GM12864 (cell line): ENCODE data around the gene HAUS2.
"Not testable (repeated sequence)": the region's sequence is repeated elsewhere in the genome, so short reads cannot be mapped to it uniquely, and the experiment has no call there.

Experiments used
- DNase-seq: peaks from one replicate; pipeline ENCODE4 v3.0.0-alpha.2; 2011; ENCODE audit warnings: low read depth
- H3K4me3 ChIP-seq: 2 replicates; pipeline ENCODE4 v1.5.1; 2011; ENCODE audit warnings: mild to moderate bottlenecking, low read depth, low read length, control low read depth
- TF ChIP-seq, protein P1 (sequence below): IDR thresholded peaks from 2 replicates; pipeline ENCODE4 v1.5.1; 2011; ENCODE audit warnings: low read depth, mild to moderate bottlenecking, moderate library complexity, low read length, control low read depth, inconsistent platforms; ENCODE audit errors: missing control alignments

HAUS2 gene

DNA sequence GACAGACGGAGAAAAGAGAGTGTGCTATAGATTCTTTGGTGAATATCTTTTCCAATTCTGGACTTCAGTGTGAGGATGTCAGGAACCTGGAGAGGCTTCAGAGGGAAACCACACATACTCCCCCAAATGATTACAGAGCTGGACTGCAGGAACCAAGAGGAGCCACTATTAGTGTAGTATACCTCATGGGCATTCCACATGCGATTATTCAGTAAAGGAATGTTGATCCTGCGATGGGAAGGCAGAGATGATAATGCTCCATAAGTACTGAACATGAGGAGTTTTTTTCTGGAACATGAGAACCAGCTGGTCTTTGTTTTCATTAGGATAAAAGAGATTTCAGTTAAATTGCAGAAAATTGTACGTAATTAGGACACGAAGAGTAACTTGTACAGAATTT, 45.5 kb downstream of the HAUS2 start:
- TF ChIP-seq, protein P1, sequence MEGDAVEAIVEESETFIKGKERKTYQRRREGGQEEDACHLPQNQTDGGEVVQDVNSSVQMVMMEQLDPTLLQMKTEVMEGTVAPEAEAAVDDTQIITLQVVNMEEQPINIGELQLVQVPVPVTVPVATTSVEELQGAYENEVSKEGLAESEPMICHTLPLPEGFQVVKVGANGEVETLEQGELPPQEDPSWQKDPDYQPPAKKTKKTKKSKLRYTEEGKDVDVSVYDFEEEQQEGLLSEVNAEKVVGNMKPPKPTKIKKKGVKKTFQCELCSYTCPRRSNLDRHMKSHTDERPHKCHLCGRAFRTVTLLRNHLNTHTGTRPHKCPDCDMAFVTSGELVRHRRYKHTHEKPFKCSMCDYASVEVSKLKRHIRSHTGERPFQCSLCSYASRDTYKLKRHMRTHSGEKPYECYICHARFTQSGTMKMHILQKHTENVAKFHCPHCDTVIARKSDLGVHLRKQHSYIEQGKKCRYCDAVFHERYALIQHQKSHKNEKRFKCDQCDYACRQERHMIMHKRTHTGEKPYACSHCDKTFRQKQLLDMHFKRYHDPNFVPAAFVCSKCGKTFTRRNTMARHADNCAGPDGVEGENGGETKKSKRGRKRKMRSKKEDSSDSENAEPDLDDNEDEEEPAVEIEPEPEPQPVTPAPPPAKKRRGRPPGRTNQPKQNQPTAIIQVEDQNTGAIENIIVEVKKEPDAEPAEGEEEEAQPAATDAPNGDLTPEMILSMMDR: no peak
- DNase-seq: no peak
- no peak overlapping the region for H3K4me3 ChIP-seq

DNA sequence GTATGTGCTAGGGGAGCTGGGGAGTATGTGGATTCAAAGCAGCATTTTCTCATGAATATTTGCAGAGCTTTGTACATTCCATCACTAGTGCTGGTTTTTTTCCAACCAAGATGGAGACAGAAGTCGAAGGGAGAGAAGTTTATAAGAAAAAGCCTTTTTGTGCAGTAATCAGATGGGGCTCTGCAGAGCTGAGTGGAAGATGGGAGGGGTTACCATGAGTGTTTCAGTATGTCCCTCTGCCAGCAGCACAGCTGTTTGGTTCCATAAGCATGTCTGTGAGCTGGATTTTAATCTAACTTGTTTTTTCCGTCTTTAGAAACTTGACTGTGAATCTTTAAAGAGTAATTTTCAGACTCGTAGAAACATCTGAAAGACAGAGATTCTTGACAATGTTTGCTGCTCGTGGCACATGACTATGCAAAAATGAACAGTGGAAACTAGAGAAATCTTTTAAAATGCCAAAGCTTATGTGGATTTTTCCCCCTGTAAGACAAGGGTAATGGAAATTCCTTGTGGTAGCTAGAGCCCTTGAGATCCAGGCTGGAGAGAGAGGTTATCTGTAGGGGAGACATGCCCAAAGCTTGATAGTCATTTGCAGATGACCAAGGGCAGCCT, 47.1 kb downstream of the HAUS2 start:
- DNase-seq: no peak
- TF ChIP-seq, protein P1: no peak
- no peak overlapping the region for H3K4me3 ChIP-seq

DNA sequence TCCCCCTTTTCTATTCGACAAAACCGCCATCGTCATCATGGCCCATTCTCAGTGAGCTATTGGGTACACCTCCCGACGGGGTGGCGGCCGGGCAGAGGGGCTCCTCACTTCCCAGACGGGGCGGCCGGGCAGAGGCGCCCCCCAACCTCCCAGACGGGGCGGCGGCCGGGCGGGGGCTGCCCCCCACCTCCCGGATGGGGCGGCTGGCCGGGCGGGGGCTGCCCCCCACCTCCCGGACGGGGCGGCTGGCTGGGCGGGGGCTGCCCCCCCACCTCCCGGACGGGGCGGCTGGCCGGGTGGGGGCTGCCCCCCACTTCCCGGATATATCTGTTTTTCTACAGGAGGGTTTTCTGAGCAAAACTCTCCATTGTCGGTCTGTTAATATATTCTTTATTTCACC, 52.7 kb downstream of the HAUS2 start:
- DNase-seq, H3K4me3 ChIP-seq: not testable (repeated sequence)

DNA sequence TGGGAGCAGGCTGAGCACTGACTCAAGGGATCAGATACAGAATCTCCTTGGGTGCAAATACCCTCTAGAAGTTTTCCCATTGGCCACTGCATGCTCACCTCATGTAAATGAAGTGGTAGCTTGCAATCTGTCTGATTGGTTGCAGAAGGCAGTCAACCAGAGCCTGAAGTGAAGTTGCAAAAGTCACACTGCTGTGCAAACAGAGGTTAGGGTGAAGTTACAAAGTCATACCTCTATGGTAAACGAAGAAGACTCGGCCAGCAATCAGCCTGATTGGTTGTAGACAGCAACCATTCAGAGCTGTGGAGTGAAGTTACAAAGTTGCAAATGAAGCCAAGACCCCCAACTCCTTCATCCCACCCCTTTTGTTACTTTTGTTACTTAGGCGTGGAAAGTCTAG, 53.9 kb downstream of the HAUS2 start:
- H3K4me3 ChIP-seq: no peak overlapping the region
- DNase-seq: no peak
- TF ChIP-seq, protein P1: no peak

DNA sequence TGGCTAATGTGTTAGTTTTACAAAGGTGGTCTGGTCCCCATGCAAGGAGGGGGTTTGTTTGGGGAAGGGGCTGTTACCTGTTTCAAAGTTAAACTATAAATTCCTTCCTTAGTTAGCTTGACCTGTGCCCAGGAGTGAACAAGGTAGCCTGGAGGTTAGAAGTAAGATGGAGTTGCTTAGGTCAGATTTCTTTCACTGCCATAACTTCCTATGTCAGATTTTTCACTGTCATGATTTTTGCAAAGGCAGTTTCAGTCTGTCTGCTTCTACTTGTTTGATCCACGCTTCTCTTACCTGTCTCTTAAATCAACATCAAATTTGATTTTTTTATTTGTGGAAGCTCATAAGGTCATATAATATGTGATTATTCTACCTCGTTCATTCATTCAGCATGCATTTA, 55.3 kb downstream of the HAUS2 start:
- no peak for DNase-seq
- no peak overlapping the region for H3K4me3 ChIP-seq
- TF ChIP-seq, protein P1: no peak

DNA sequence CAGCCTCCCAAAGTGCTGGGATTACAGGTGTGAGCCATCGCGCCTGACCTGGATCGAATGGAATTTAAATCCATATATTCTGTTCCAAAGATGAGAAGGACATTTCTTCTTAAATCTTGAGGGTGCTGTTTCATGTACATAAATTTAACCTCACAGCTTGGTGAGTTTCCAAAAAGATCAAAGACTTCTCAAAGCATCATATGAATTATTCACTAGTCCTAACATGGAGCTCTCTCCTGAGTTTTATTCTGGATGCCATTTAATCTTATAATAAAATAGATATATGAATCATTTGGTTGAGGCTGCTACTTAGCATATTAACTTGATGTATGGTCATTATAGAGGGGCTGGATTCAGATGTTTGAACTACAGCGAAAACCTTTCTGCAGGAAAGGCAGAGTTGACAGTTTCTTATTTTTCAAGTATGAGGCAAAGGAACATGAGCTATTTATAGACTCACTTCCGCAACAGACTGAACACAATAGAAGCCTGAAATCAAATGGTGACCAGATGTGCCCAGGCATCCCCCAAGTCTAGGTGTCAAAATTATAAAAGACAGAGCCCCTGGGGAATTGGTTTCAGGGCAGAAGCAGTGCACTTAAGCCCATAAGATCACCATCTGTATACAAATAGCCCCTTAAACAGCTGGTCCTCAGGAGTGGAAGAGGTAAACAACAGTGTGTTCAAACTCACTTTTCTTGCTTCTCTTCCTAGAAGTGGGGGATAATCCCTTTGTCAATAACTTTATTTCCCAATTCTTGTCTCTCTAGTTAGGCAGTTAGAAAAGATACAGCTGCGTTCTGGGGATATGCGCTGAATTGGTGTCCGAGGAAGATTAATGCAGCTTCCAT, 56.5 kb downstream of the HAUS2 start:
- DNase-seq: peak; percentile 18

DNA sequence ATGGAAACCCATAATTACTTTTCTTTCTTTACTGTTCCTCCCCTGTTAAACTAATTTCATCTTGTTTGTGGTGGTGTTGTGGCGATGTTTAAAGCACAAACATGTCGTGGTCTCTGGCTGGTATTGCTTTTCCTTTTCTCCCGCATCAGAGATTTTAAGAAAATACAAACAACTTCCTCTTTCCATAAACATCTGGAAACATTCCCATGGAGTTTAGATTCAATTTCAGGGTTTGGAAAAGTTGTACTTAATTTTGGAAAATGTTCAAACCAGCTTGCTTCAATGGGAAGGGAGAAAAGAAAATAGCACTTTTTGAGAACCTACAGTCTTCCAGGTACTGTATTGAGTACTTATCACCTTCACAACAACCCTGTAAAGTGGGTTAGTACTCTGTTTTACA, 57.2 kb downstream of the HAUS2 start:
- no peak overlapping the region for H3K4me3 ChIP-seq
- no peak for DNase-seq
- TF ChIP-seq, protein P1: no peak

More for the DNA sequence above, 56.5 kb downstream of the HAUS2 start:
- no peak overlapping the region for H3K4me3 ChIP-seq
- TF ChIP-seq, protein P1: no peak
